CD4-positive, alpha-beta T cell treated with Interleukin-21 for 1 hour (primary cell): Measurements from ENCODE around the gene ZNF587B.
"Not testable (repeated sequence)": the region's sequence is repeated elsewhere in the genome, so short reads cannot be mapped to it uniquely, and the experiment has no call there.

Source experiments
- DNase-seq: peaks from one replicate; pipeline ENCODE4 v3.0.0-alpha.2; 2020

Gene ZNF587B

DNA sequence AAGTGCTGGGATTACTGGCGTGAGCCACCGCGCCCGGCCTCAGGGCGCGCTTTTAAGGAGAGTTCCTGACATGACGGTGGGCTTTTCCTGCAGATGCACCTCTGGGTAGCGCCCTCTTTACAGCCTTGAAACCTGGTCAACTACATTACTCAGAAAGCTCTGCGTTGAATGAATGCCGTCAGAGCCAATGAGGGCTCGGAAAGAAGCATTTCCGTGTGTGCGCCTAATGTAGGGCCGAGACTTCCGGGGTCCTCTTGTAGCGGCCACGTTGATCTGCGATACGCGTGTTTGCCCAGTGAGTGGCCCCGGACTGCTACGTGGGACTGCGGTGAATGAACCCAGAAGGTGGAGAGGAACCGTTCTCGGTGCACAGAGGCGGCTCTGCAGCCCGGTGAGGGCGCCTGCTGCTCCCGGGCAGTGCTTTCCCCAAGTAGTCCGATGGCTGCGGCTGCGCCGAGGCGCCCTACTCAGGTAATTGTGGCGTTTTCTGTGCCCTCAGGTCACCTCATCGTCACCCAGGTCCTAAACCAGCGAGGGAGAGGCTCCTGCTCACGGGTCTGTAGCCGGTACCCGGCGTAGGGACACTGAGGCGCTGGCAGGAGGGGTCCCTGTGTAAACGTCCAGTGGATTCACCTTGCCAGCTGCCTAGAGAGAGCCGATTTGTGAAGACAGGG lies 10.5 kb upstream of the ZNF587B start:
- DNase-seq, result peak; percentile 90

DNA sequence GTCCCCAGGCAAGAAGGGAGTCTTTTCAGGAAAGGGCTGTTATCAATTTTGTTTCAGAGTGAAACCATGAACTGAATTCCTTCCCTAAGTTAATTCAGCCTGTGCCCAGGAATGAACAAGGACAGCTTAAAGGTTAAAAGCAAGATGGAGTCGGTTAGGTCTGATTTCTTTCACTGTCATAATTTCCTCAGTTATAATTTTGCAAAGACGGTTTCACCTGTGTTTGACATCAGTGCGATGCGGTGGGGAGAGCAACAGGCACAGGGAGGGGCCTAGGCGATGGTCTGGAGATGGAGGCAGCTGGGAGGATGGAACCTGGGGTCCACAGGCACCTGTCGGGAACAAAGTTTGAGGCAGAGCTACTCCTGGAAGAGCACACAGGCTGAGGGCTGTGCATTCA lies 9.5 kb upstream of the ZNF587B start:
- DNase-seq, result no peak

DNA sequence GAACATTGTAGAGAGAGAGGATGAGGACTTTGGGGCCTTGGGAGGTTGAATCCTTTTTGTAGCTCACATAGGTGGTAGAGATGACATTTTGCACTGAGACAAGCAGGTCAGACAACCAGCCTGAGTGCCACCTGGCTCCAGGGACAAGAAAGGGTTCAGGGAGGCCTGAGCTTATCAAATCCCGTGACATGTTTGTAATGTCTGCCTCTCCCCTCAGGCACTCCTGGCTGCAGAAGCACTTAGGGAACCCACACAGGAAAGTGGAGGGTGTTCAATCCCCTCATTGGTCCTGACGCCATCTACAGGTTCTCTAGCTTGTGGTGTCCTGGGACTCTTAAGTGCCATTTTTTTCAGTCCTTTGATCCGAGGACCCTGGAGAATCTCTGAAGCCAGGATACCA lies 9.0 kb upstream of the ZNF587B start:
- not testable (repeated sequence) for DNase-seq

DNA sequence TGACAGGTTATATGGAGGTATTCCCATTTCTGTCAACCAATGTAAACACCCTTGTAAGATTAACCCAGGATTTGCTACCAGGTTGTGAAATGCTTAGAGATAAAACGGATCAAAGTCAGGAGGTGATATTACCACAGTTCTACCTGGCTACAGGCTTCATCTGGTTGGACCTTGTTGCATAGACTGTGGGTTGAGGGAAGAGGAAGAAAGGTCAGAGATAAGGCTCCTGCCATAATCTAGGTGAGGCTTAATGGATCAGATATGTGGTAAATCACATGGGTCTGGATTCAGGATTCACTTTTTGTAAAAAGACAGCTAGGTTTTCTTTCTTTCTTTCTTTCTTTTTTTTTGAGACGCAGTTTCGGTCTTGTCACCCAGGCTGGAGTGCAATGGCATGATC lies 8.6 kb upstream of the ZNF587B start:
- not testable (repeated sequence) for DNase-seq

DNA sequence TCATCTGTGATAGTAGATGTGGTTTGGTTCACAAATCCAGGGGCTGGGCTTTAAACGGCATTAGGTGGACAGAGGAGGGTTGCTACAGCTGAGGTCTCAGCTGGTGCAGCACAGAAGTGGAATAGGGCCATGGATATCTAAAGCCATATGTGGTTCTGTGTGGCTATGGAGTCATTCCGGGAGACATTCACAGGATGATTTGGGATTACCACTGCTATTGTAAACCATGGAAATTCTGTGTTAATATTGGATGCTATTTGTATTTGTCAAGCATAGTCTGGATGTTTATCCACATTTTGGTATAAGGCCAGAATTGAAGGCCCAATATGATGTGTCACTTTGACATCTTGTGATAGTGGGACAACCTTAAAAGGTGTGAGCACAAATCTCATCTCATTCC lies 6.9 kb upstream of the ZNF587B start:
- DNase-seq, result not testable (repeated sequence)

DNA sequence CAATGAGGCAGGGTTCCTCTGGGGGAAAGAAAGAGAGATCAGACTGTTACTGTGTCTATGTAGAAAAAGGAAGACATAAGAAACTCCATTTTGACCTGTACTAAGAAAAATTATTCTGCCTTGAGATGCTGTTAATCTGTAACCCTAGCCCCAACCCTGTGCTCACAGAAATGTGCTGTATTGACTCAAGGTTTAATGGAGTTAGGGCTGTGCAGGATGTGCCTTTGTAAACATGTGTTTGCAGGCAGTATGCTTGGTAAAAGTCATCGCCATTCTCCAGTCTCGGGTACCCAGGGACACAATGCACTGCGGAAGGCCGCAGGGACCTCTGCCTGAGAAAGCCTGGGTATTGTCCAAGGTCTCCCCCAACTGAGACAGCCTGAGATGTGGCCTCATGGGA lies 6.5 kb upstream of the ZNF587B start:
- DNase-seq, result not testable (repeated sequence)

DNA sequence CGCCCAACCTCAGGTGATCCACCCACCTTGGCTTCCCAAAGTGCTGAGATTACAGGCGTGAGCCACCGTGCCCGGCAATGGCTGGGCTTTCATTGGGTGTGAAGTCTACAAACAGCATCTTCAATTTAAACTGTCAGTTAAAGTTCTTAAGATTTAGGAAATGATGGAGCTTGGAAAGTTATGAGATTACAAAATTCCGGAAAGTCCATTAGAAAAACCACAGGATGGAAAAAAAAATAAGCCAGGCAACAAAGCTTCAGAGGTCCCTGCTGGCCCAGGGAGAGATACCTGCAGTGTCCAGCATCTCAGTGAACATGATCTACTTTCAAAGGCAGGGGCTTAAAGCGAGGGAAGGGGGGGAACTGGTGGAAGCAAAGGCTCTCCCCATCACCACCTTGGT lies 4.6 kb upstream of the ZNF587B start:
- DNase-seq, result no peak

DNA sequence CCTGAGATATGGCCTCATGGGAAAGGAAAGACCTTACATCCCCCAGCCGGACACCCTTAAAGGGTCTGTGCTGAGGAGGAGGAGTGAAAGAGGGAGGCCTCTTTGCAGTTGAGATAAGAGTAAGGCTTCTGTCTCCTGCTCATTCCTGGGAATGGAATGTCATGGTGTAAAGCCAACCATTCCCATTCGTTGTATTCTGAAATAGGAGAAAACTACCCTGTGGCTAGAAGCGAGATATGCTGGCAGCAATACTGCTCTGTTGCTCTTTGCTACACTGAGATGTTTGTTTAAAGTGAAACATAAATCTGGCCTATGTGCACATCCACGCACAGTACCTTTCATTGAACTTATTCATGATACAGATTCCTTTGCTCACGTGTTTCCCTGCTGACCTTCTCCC lies 783 bp upstream of the ZNF587B start:
- no peak for DNase-seq

DNA sequence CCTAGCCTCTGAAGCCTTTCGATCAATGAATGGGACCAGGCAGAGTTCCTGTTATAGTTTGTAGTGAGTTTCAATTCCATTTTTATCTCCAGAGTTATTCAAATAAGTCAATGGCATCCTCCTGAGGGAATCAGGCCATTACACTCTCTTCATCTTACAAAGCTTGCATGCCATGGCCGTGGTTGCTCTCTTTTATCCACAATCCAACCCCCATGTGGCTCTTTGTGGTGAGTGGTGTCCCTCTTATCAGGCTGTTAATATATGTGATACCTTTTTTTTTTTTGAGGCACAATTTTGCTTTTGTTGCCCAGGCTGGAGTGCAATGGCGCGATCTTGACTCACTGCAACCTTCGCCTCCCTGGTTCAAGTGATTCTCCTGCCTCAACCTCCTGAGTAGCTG lies 6.9 kb downstream of the ZNF587B start:
- not testable (repeated sequence) for DNase-seq

DNA sequence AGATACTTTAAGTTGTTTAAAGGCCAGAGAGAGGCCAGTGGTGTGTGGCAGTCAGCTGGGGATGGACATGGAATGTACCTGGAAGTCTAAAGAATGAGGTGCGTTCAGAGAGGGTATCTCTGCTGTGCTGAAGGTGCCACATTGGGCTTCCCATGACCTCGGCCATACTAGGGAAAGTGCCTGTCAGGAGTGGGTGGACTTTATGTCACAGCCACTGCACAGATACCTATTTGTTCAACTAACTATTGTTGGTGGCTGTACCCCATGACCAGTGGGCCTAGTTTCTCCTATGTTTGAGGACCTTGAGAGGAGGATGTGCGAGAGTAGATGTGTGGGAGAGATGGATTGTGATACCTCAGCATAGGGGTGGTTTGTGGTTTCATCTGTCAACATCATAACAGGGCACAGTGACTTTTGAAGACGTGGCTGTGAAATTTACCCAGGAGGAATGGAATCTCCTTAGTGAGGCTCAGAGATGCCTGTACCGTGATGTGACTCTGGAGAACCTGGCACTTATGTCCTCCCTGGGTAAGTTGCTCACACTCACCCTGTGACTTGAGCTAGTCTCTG lies 8.6 kb downstream of the ZNF587B start:
- not testable (repeated sequence) for DNase-seq

DNA sequence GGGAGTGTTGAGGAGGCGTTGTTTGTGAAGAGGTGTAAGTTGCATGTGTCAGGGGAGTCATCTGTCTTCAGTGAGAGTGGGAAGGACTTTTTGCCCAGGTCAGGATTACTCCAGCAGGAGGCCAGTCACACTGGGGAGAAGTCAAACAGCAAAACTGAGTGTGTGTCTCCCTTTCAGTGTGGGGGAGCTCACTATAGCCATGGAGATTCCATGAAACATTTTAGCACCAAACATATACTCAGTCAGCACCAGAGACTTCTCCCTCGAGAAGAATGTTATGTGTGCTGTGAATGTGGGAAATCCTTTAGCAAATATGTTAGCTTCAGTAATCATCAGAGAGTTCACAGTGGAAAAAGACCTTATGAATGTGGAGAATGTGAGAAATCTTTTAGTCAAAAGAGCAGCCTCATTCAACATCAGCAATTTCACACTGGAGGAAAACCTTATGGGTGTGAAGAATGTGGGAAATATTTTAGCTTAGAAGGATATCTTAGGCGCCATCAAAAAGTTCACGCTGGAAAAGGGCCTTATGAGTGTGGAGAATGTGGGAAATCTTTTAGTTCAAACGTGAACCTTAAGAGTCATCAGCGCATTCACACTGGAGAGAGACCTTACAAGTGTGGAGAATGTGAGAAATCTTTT lies 11.1 kb downstream of the ZNF587B start:
- no peak for DNase-seq

DNA sequence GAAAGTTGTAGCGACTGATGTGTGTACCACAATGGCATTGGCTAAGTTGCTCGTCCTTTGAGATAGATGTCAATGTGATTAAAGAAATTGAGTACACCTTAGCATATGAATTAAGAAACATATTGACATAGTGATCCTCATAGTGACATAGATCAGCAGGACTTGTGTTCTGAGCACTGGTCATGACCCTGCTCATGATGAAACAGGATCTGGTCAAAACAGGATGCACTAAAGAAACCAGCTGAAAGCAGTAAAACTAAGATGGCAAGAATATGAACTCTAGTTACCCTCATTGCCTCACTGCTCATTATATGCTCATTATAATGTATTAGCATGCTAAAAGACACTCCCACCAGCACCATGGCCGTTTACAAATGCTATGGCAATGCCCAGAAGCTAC lies 17.1 kb downstream of the ZNF587B start:
- DNase-seq, result not testable (repeated sequence)

DNA sequence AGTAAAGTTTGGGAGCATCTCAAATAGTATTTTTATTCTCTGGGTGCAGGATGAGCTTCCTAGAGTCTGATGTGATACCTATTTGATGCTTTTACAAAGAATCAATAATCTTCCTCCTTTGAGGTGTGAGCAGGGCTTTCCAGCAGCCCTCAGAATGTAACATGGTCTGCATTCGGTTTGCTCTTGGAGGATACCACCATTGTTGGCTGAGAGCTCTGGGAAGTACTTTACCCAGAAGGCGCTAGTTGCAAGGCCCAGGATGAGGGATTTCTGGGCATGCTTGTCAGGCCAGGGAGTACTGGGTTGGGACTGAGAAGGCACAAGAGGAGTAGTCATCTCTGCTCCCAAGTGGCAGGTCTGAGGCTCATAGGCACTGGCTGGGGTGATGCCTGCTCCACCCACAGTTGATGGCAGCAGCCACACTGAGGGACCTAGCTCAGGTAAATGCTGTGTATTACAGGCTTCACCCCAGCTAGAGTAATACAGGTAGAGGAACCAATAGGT lies 19.1 kb downstream of the ZNF587B start:
- DNase-seq, result not testable (repeated sequence)

DNA sequence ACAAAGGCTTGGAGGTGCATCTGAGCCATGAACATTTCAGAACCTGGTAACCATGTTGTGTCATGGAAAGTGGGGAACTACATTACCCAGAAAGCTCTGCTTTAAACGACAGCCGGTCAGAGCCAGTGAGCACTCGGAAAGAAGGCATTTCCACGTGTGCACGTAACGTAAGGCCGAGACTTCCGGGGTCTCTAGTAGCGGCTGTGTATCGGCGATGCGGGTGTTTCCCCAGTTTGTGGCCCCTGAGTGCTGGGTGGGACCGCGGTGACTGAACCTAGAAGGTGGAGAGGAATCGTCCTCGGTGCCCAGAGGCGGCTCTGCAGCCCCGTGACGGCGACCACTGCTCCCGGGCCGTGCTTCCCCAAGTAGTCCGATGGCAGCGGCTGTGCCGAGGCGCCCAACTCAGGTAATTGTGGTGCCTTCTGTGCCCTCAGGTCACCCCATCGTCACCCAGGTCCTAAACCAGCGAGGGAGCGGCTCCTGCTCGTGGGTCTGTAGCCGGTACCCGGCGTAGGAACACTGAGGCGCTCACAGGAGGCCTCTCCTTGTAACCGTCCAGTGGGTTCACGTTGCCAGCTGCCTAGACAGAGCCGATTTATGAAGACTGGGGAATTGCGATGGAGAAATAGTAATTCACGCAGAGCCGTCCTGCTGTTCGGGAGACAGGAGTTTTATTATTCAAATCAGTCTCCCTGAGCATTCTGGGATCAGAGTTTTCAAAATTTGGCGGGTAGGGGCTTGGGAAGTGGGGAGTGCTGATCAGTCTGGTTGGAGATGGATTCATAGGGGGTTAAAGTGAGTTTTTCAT lies 19.8 kb downstream of the ZNF587B start, which contains the start of gene ZNF587:
Gene ZNF587 (plus strand): TSS at position 194 of the 808 bp plus-strand sequence. CDS start 180 bp downstream, at position 374.
- DNase-seq, result peak; percentile 91

DNA sequence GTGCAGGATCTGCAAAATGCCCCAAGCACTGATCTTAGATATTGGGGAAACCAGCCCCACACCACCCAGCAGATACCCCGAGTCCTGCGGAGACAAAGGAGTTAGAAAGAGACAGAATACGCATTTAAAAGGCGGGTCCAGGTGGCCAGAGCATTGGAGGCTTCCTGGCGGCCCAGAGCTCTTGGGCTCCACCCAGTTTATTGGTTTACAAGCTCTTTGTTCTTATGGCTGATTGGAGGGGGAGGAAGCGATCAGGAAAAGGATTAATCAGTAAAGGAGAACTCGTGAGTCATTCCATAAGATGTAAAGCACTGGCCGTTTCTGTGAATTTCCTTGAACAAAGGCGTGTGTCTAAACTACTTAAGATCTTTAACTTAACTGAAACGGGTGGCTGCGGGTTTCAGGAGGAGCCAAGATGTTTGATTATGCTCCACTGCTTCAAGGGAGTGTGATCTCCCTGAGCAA lies 20.5 kb downstream of the ZNF587B start:
- DNase-seq, result no peak

DNA sequence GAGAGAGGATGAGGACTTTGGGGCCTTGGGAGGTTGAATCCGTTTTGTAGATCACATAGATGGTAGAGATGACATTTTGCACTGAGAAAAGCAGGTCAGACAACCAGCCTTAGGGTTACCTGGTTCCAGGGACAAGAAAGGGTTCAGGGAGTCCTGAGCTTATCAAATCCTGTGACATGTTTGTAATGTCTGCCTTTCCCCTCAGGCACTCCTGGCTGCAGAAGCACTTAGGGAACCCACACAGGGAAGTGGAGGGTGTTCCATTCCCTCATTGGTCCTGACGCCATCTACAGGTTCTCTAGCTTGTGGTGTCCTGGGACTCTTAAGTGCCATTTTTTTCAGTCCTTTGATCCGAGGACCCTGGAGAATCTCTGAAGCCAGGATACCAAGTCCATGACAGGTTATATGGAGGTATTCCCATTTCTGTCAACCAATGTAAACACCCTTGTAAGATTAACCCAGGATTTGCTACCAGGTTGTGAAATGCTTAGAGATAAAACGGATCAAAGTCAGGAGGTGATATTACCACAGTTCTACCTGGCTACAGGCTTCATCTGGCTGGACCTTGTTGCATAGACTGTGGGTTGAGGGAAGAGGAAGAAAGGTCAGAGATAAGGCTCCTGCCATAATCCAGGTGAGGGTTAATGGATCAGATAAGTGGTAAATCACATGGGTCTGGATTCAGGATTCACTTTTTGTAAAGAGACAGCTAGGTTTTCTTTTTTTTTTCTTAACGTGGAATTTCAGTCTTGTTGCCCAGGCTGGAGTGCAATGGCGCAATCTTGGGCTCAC lies 21.9 kb downstream of the ZNF587B start:
- not testable (repeated sequence) for DNase-seq

DNA sequence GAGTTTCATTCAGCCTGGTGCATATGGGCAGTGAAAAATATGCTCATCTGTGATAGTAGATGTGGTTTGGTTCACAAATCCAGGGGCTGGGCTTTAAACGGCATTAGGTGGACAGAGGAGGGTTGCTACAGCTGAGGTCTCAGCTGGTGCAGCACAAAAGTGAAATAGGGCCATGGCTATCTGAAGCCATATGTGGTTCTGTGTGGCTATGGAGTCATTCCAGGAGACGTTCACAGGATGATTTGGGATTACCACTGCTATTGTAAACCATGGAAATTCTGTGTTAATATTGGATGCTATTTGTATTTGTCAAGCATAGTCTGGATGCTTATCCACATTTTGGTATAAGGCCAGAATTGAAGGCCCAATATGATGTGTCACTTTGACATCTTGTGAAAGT lies 24.0 kb downstream of the ZNF587B start:
- DNase-seq, result not testable (repeated sequence)

DNA sequence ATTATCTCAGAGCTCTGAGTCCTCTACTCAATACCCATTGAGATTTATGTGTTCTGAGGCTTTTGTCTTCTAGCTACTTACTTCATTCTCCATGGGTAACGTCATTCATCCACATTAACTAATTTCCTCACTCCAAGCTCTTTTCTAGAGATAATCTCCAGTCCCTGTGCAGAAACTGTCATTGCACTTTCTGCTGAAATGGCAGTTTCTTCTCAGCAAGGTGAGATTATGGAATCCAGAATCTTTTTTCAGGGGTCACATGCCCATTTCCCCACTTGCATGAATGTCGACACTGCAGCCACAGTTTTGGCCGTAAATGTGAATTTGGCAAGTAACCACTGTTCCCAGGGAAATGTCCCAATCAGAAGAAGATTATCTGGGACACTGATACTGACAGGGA lies 32.3 kb downstream of the ZNF587B start:
- DNase-seq, result not testable (repeated sequence)

DNA sequence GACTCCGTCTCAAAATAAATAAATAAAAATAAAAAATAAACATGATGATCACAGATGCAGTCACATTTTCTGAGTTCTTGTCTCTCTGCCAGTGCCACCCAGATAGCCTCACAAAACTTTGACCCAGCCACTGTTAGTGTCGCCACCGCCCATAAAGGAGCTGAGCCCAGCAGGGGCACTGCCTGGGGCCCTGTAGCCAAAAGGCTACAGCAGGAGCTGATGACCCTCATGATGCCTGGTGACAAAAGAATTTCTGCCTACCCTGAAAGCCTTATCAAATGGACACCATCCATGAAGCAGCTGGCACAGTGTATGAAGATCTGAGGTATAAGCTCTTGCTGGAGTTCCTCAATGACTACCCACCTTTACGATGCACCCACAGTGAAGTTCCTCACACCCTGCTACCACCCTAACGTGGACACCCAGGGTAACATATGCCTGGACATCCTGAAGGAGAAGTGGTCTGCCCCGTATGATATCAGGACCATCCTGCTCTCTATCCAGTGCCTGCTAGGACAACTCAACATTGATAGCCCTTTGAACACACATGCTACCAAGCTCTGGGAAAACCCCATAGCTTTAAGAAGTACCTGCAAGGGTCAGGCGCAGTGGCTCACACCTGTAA lies 37.9 kb downstream of the ZNF587B start:
- DNase-seq, result no peak

DNA sequence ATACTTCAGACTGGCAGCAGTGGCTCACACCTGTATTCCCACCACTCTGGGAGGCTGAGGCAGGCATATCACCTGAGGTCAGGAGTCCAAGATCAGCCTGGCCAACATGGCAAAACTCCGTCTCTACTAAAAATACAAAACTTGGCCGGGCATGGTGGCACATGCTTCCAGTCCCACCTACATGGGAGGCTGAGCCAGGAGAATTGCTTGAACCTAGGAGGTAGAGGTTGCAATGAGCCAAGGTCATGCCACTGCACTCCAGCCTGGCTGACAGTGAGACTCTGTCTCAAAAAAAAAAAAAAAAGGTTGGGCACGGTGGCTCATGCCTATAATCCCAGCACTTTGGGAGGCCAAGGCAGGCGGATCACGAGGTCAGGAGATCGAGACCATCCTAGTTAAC lies 39.6 kb downstream of the ZNF587B start:
- DNase-seq, result not testable (repeated sequence)

DNA sequence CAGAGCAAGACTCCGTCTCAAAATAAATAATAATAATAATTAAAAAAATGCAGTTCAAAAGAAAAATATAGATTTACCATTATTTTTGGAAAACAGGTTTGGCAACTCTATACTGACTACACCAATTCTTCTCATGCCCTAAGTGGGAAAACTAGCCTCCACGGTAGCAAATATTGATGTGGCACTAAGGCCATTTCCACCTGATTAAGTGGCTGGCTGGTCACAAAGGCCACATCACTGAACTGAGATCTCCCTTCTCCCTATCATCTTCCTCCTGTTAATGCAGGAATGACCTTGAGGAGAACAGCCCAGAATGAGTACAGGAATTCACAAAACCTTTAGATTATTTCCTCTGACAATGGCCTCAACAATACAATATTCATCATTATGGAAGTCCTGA lies 40.1 kb downstream of the ZNF587B start:
- DNase-seq, result no peak

DNA sequence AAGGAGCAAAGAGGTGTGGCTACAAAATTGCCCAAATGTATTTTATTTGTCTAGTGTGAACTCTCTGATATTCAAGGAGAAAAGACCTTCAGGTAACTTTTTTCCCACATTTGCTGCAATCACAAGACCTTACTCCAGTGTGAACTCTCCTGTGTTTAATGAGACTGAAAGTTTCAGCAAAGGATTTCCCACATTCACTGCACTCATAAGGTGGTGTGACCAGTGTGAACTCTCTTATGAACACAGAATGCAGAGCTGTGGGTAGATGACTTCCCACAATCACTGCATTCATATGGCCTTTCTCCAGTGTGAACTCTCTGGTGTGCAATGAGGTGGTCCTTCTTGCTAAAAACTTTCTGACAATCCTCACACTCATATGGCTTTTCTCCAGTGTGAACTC lies 42.4 kb downstream of the ZNF587B start:
- no peak for DNase-seq
